Measurements from ENCODE around the gene POLR2E.

Gene POLR2E

GRCh38 chr19:1041835-1042685 is 53.1 kb downstream of the POLR2E start:
- Histone ChIP-seq H3K9ac (no peak overlapping the region), H3K27ac (no peak overlapping the region), H3K4me2 (no peak overlapping the region), H3K4me3 (IDR thresholded peaks at IDR 0.05; ENCODE audit: insufficient read depth, low read depth, low read length) (no peak overlapping the region), H3K79me2 (ENCODE audit: insufficient read depth, low read depth) (no peaks in the 10 kb centered on the region), H3K4me1 (ENCODE audit: low read depth, poor library complexity, severe bottlenecking) (peaks cover 27% of the 10 kb centered on the region), H3K36me3 (ENCODE audit: insufficient read depth) (no peaks in the 10 kb centered on the region), H4K20me1 (ENCODE audit: insufficient read depth) (no peaks in the 10 kb centered on the region), H2AFZ (ENCODE audit: low read depth) (no peak overlapping the region), H3K27me3 (ENCODE audit: insufficient read depth, low read depth) (no peaks in the 10 kb centered on the region)
- TF ChIP-seq CTCF (conservative IDR thresholded peaks at IDR 0.05; ENCODE audit: low read depth, low read length) = no peak

- no peak overlapping the region for H3K9ac ChIP-seq
- no peaks in the 10 kb centered on the region for H3K27me3 ChIP-seq (ENCODE audit: insufficient read depth, low read depth)
- H3K4me3 ChIP-seq (IDR thresholded peaks at IDR 0.05; ENCODE audit: insufficient read depth, low read depth, low read length) = no peak overlapping the region
- H2AFZ ChIP-seq (ENCODE audit: low read depth) = no peak overlapping the region; the same call in 1 of the 2 replicates
- H3K36me3 ChIP-seq (ENCODE audit: insufficient read depth) = no peaks in the 10 kb centered on the region
- H4K20me1 ChIP-seq (ENCODE audit: insufficient read depth) = no peaks in the 10 kb centered on the region
- no peak overlapping the region for H3K27ac ChIP-seq
- no peaks in the 10 kb centered on the region for H3K79me2 ChIP-seq (ENCODE audit: insufficient read depth, low read depth)
- H3K4me2 ChIP-seq = peak overlapping the region; percentile 100
- H3K4me1 ChIP-seq (ENCODE audit: low read depth, poor library complexity, severe bottlenecking) = peaks cover 34% of the 10 kb centered on the region
- TF ChIP-seq CTCF (conservative IDR thresholded peaks at IDR 0.05; ENCODE audit: low read depth, low read length) = no peak
Measured at GRCh38 chr19:1041272-1041834, 53.8 kb downstream of the POLR2E start.

GRCh38 chr19:1040476-1041271 is 54.5 kb downstream of the POLR2E start:
- H3K27ac ChIP-seq = no peak overlapping the region
- no peak for TF ChIP-seq CTCF (conservative IDR thresholded peaks at IDR 0.05; ENCODE audit: low read depth, low read length)
- H3K79me2 ChIP-seq (ENCODE audit: insufficient read depth, low read depth) = no peaks in the 10 kb centered on the region
- no peak overlapping the region; the same call in 1 of the 2 replicates for H3K9ac ChIP-seq
- H3K27me3 ChIP-seq (ENCODE audit: insufficient read depth, low read depth) = no peaks in the 10 kb centered on the region
- no peak overlapping the region for H3K4me3 ChIP-seq (IDR thresholded peaks at IDR 0.05; ENCODE audit: insufficient read depth, low read depth, low read length)
- peak overlapping the region; percentile 29; the same call in 1 of the 2 replicates for H2AFZ ChIP-seq (ENCODE audit: low read depth)
- peaks cover 34% of the 10 kb centered on the region for H3K4me1 ChIP-seq (ENCODE audit: low read depth, poor library complexity, severe bottlenecking)
- no peaks in the 10 kb centered on the region for H4K20me1 ChIP-seq (ENCODE audit: insufficient read depth)
- no peaks in the 10 kb centered on the region for H3K36me3 ChIP-seq (ENCODE audit: insufficient read depth)
- H3K4me2 ChIP-seq = peak overlapping the region; percentile 100

- Histone ChIP-seq H3K36me3 (ENCODE audit: insufficient read depth) (no peaks in the 10 kb centered on the region), H4K20me1 (ENCODE audit: insufficient read depth) (no peaks in the 10 kb centered on the region), H3K27ac (no peak within 1 kb of the TSS; the same call in 1 of the 2 replicates), H3K9ac (no peak within 1 kb of the TSS; the same call in 1 of the 2 replicates), H3K27me3 (ENCODE audit: insufficient read depth, low read depth) (no peaks in the 10 kb centered on the region), H3K4me3 (IDR thresholded peaks at IDR 0.05; ENCODE audit: insufficient read depth, low read depth, low read length) (no peak within 1 kb of the TSS), H2AFZ (ENCODE audit: low read depth) (peak within 1 kb of the TSS; percentile 45), H3K4me2 (peak within 1 kb of the TSS; percentile 100), H3K79me2 (ENCODE audit: insufficient read depth, low read depth) (no peaks in the 10 kb centered on the region), H3K4me1 (ENCODE audit: low read depth, poor library complexity, severe bottlenecking) (peaks cover 34% of the 10 kb centered on the region)
- TF ChIP-seq CTCF (conservative IDR thresholded peaks at IDR 0.05; ENCODE audit: low read depth, low read length) = no peak
Measured at GRCh38 chr19:1039646-1040475, 55.3 kb downstream of the POLR2E start, which contains the start of gene ABCA7. Gene ABCA7, plus strand, starts transcription at chr19:1040107. Its CDS starts 1,255 bp downstream, at chr19:1041362.
